ENCODE results near the gene ADD3.

ADD3 gene

GRCh38 chr10:110007701-110008517, at the start of gene ADD3:
TSS of gene ADD3 (plus strand) at chr10:110007984. CDS start at chr10:110100654, 92,670 bp downstream.
- peak; percentile 94 for DNase-seq

- DNase-seq: no peak
These were observed 49.7 kb upstream of the ADD3 start for GRCh38 chr10:109958059-109958458.

- DNase-seq: no peak
These were observed 48.3 kb upstream of the ADD3 start for GRCh38 chr10:109959259-109960145.

GRCh38 chr10:109960682-109961081, 47.1 kb upstream of the ADD3 start:
- no peak for DNase-seq

- DNase-seq: no peak
These were observed 46.4 kb upstream of the ADD3 start for GRCh38 chr10:109961174-109962001.

- DNase-seq: no peak
These were observed 45.5 kb upstream of the ADD3 start for GRCh38 chr10:109962247-109962646.

GRCh38 chr10:109963439-109963838, 44.3 kb upstream of the ADD3 start:
- no peak for DNase-seq

GRCh38 chr10:109964318-109964717, 43.5 kb upstream of the ADD3 start:
- DNase-seq: no peak

- DNase-seq: no peak
These were observed 40.6 kb upstream of the ADD3 start for GRCh38 chr10:109966961-109967738.

GRCh38 chr10:109967739-109968088, 40.1 kb upstream of the ADD3 start:
- DNase-seq: no peak

GRCh38 chr10:109968953-109969759, 38.6 kb upstream of the ADD3 start:
- DNase-seq: no peak

- no peak for DNase-seq
These were observed 37.9 kb upstream of the ADD3 start for GRCh38 chr10:109969760-109970346.

GRCh38 chr10:109971634-109972033, 36.1 kb upstream of the ADD3 start:
- DNase-seq: no peak

GRCh38 chr10:109972372-109973001, 35.3 kb upstream of the ADD3 start:
- DNase-seq: no peak

GRCh38 chr10:109973326-109973829, 34.4 kb upstream of the ADD3 start:
- DNase-seq: no peak

- no peak for DNase-seq
These were observed 33.1 kb upstream of the ADD3 start for GRCh38 chr10:109974504-109975191.

GRCh38 chr10:109975244-109976190, 32.3 kb upstream of the ADD3 start:
- DNase-seq: no peak

- DNase-seq: no peak
These were observed 31.1 kb upstream of the ADD3 start for GRCh38 chr10:109976681-109977080.
